MV-4-11 (cell line): ENCODE data around the gene CDK5R1.
A peak's percentile ranks its signal among the peaks of the same experiment; 100 is the strongest.

ENCODE experiments used
- DNase-seq: peaks from one replicate; lab custom pipeline; 2025; lab: John Stamatoyannopoulos, UW

CDK5R1 gene

DNA sequence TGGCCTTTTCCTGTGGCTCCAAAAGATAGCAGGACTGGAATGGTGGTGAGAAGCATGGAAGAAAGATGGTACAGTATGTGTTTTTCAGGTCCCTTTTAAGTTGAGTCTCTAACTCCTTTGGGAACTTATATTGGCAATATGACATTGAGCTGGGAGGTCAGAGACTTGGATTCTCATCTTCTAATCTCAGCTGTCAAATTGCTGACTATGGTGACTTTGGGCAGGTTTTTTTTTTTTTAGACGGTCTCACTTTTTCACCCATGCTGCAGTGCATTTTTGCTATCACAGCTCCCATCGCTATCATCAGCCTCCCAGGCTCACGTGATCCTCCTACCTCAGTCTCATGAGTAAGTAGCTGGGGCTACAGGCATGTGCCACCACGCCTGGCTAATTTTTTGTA lies 15.1 kb upstream of the CDK5R1 start:
- no peak for DNase-seq

- no peak for DNase-seq
Observed at GRCh38 chr17:32475258-32475657, 11.5 kb upstream of the CDK5R1 start.

DNA sequence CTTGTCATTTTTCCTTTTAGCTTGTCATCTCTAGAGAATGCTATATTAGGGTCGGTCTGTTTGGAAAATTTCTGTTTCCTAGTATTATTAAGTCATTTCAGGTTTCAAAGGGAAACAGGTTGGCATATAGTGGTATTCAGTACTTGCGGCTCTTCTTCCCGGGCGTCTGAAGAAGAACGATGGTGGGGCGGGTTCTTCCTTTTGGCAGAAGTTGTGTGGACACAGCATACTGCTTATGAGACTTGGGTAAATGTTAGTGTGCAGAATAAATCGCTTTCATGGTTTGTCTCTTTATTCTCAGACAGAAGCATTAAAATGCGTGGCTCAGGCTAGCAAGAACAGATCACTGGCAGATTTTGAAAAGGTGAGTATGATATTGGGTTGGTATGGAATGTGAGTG lies 9.6 kb upstream of the CDK5R1 start:
- DNase-seq = no peak

DNA sequence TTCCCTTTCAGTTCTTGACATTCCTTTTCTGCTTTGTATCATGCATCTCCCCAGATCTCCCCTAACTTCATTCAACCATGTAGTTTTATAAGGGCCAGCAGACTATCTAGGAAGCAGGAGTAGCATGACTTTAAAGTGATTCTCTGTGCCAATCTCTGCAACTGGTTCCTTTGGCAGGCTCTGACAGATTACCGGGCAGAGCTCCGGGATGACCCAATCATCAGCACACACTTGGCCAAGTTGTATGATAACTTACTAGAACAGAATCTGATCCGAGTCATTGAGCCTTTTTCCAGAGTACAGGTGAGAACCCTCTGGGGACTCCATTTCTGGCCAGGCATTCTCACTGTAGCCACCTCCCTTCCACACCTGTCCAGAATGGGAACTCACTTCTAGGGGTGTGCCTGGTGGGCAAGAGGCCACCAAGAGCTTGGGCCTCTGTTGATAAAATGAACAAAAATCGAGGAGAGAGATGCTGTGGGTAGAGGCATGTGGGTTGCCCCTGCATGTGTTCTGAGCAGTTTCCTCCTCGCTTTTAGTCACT lies 7.6 kb upstream of the CDK5R1 start:
- DNase-seq = no peak

GRCh38 chr17:32481193-32481592 lies 5.6 kb upstream of the CDK5R1 start:
- no peak for DNase-seq

DNA sequence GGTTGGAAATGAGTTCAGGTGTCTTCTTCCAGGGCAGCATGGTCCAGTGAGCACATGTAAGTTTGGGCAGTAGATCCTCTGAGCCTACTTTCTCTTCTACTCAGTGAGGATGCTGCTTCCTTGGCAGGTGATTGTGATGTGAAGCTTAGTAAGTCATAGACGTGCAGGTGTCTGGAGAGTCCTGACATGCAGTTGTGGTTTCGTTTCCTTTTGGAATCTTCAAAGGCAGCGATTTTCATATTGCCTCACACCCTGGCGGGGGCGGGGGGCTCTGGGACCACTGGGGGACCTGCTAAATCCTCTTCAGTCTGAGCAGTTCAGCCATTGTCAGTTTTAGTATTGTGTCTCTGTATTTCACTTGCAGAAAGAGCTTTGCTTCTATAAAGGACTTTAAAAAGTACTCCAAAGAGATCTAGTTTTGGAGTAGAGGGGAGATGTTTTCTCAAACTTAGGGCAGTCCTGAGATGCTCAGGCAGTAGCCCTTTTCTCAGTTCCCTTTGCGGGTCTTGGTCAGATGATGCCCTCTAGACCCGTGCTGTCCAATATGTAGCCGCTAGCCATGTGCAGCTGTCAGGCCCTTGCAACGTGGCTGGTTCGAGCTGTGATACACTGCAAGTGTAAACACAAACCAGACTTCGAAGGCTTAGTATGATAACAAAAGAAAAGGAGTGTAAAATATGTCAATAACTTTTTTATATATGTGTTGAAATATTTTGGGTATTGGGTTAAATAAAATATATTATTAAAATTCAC lies 4.0 kb upstream of the CDK5R1 start:
- DNase-seq = no peak

DNA sequence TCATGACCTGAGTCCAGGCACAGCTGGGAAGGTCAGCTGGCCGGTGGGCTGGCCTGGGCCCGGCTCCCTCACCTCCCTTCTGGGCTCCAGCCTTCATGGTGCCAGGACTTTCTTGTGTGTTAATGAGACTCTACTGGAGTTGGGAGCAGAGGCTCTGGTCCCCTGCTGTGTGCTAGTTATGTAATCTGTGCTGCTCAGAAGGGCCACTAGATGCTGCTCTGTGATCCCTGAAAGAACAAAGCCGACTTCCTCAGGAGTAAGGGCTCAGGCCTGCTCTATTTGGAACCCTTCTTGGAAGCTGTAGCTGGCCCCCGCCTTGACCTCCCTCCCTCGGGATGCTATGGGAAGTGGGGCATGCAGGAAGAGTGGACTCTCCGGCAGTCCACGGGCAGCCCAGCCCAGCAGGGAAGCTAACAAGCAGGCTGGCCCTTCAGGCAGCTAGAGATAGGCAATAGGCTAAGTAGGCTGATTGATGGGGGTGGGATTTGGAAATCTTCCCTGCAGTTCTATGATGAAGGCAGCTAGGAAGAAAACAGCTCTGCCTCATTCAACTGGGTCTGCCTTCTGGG lies 3.3 kb upstream of the CDK5R1 start:
- DNase-seq = peak; percentile 70

GRCh38 chr17:32484041-32484461 lies 2.7 kb upstream of the CDK5R1 start:
- DNase-seq = no peak

- no peak for DNase-seq
Observed at GRCh38 chr17:32484628-32485027, 2.2 kb upstream of the CDK5R1 start.

DNA sequence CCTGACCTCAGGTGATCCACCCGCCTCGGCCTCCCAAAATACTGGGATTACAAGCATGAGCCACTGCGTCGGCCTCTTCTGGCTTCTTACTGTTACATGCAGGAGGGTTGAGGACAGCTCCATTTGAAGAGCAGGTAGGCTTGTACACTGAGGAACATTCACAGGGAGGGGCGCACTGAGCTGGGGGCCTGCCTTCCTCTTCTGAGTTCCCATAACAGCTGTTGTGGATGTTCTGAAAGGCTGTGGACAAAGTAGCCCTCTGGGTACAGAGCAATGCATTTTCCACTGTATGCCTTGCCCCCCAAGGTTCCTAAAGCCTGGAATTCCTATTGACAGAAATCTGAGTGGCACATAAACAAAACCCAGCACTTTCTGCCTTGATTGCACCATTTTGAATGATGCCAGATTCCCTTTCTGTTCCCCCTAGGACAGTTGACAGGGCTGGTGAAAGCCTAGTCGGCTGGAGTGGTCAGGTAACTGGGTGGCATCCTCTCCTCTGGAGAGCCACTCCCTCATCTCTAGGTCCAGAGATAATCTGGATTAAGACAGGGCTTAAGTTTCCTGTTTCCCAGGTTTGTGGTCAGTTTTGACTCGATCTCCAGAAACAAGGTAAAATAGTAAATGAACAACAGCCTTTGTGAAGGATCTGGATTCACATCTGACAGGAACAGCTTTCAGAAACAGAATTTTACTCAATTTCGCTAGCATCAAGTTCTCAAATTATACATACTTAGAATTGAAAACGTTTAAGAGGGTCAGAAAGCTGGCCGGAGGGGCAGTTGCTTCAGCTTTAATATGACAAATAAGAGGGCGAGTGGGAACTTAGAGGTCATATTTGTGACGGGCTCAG lies 1.3 kb upstream of the CDK5R1 start:
- DNase-seq = no peak

GRCh38 chr17:32486111-32486700 lies 587 bp upstream of the CDK5R1 start:
- DNase-seq = peak; percentile 57

GRCh38 chr17:32487473-32488176 lies 832 bp downstream of the CDK5R1 start:
- DNase-seq = no peak

DNA sequence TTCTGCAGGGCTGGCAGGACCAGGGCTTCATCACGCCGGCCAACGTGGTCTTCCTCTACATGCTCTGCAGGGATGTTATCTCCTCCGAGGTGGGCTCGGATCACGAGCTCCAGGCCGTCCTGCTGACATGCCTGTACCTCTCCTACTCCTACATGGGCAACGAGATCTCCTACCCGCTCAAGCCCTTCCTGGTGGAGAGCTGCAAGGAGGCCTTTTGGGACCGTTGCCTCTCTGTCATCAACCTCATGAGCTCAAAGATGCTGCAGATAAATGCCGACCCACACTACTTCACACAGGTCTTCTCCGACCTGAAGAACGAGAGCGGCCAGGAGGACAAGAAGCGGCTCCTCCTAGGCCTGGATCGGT lies 1.4 kb downstream of the CDK5R1 start:
- no peak for DNase-seq

DNA sequence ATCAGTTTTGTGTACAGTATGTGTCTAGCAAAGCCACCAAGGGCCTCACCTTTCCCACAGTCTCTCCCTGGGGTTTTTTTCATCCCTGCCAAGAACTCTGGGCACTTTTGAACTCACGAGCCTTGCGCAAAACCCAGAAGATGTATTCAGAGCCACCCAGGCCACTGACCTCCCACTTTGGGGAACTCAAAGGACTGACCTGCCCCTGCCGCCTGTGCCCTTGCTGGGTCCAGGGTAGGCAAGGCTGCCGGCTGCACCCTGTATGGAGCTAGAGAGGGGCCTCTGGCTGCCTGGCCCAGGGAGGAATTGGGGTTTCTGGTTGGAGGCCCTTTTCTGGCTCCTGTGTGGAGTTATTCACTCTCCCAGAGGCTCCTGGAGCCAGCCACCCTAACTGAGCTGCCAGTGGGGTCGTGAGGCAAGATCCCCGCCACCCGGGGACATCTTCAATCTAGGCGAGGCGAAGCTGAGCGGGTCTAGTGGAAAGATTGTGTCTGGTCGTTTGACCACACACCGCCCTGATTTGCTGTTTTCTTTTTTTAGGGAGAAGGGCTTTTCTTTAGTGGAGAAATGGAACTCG lies 1.9 kb downstream of the CDK5R1 start:
- no peak for DNase-seq

DNA sequence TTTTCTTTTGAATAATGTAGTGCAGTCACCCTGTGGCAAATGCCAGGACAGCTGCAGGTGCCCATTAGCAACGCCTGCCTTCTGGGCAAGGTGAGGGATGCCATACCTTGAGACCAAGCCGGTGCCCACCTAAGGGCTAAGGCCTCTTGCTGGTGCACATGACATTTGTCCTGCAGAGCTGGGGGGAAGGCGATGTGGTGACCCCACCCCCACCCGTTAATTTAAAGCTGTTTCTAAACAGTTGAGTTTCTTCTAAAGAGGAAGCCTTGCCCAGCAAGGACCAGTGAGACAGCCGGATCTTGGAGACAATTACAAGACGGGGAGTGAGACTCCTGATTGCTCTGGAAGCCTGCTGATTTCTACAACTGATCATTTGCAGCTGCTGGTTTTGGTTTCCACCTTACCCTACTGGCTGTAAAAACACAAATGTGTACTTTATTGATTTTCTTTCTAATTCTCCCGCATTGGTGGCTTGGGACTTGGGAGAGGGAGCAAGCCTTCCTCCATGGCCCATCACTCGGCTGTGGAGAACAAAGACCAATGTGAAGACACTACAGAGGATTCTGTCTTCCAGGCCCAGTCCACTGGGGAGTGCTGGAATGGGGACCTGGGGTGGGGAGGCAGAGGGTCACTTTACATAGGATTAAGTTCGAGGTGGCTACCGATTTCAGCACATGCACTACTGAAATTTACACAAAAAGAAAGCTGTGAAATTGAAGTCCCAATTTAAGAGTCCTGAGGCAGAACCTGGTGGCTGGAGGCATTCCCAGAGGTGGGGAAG lies 2.7 kb downstream of the CDK5R1 start:
- peak; percentile 38 for DNase-seq

DNA sequence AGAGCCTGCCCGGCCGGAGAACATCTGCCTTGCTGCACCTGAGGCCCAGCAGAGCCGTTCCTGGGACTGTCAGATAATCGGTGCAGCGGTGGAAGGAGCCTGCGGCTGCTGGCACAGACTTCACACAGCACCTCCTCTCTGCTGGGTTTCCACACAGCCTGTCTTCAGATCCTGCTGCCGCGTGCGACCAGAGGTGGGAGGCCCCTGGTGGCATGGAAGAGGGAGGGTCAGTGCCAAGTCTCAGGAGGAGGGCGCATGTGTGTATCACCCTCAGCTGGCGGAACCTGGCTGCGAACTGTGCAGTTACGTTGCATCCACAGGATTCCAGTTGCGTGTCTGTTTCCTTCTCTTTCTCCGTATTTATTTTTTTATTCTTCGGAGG lies 3.3 kb downstream of the CDK5R1 start:
- no peak for DNase-seq

- no peak for DNase-seq
Observed at GRCh38 chr17:32491371-32492263, 4.8 kb downstream of the CDK5R1 start.

DNA sequence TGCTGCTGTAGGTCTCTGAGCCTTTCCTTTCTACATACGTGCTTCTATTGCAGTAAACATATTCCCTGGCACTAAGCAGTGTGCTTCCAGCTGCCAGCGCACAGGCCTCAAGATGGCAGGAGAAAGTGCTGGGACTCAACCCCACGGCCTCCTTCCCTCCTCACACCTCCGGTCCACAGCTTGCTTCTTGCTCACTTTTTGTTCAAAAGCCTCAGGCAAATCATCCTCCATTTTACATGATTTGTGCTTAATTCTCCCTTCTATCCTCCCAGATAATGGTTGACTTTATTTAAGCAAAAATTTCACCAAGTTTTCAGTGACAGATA lies 5.4 kb downstream of the CDK5R1 start:
- no peak for DNase-seq

DNA sequence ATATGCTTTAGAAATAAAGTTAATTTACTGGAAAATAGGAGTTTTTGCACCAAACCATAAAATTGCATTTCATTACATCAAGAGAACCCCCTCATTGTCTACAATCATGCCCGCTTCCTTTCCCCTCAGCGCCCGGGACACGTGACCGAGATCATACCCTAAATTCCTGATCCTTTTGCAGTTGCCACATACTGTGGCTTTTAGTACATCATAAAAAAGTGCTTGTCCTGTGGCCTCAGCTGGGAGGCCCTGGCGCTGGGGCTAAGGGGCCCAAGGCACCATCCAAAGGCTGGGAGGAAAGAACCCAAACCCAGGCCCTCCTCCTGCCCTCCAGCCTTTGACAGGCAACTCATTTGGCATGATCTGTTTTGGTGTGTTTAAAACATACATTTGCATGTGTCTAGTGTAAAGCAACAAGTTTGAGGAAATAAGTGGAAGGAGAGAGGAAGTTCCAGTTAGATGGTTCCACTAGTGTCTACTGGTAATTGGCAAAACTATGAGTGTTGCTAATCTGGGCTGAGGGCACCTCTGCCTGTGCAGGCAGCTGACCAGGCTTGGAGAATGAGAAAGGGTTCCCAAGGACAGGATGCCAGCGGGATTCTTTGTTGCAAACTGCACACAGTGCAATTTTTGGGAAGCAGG lies 6.0 kb downstream of the CDK5R1 start:
- peak; percentile 85 for DNase-seq
